GM19324 (cell line): ENCODE results near the gene C6orf58.

Experiments
- ATAC-seq: cut with Tn5 transposase; IDR thresholded peaks from one replicate; pipeline ENCODE4 v1.9.1; 2021; ENCODE audit warnings: mild to moderate bottlenecking, moderate library complexity; ENCODE audit not compliant: unreplicated experiment, low FRiP score

The C6orf58 gene

DNA sequence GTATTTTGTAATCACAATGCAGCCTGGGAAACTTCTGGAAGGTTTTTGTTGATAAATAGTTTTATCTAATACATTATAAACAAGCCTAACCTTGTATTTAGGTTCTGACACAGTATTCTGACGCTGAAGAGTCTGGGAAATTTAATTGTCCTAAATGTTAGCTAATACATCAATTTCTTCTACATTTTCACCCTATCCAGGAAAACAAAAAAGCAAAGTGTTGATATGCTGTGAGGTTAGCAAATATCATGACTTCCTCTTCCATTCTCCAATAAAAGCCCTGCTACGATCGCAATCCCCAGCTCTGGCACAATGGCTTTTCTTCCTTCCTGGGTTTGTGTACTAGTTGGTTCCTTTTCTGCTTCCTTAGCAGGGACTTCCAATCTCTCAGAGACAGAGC, at the start of gene C6orf58:
Gene C6orf58, plus strand, starts transcription at position 301 of the 400 bp plus-strand sequence. Its CDS starts 12 bp downstream, at position 313.
- no peak for ATAC-seq

DNA sequence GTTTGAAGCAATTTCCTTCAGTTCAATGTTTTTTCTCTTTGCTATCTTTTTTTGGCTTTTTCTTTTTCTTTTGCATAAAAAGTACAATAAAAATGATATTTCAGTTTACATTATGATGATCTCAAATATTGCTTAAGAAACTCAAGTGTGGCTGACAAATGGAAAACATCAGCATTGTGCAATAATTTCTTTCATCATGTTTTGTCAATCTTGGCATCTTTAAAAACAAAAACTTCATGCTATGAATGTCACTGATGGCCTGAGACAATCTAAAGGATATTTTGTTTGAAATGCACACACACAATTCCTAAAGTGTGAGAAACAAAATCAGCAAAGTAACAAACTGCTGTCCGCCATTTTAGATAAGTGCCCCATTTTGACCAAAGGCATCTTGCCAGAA, 44.0 kb upstream of the C6orf58 start:
- ATAC-seq, result no peak

DNA sequence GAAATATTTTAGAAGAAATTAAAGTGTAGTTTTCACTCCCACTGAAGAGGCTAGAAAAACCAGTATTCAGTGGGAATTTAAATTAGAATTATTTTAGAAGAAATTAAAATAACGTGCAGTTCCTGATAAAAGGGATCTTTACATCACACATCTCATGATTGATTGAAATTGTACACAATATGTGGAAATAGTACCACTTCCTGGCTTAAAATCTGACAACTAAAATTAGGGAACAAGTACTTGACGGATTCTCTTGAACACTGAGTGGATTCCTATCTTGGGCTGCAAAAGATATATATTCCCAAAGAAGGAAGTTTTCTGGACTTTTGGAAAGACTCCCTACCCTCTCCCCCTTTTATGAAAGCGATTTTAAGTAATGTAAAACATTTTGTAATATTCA, 43.2 kb upstream of the C6orf58 start:
- no peak for ATAC-seq

DNA sequence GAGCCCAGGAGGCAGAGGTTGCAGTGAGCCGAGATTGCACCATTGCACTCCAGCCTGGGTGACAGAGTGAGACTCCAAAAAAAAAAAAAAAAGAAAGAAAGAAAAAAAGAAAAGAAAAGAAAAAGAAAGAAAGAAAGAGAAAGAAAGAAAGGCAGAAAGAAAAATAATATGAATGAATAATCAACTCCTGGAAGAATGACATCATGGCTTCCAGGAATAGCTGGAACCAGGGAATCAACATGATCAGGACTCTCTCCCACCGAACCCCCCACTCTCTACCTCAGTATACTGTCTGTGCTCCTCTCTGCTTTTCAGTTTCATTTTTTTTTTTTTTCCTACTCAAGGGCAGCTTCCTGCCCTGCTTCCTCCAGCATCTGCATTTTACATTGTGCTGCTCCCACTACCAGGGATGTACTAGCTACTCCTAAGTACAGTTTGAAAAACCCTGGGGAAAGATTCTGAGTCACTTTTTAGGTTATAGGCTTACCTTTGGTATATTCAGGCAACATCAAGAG, 38.2 kb upstream of the C6orf58 start:
- ATAC-seq, result no peak

DNA sequence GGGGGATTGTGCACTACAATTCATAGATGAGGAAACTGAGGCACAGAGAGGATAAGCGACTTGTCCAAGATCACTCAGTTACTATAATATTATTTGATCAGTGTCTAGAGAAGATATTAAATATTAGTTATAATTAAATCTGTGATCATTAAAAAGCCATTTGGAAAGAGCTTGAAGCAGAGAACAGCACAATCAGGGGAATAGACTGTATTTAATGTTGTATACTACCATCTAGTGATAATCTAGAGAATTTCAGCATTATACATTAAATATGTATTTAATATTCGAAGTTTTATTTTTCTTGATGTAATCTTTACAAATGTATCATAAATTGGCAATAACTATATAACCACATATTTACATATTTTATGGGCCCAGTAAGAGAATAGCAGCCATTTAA, 37.7 kb upstream of the C6orf58 start:
- no peak for ATAC-seq

DNA sequence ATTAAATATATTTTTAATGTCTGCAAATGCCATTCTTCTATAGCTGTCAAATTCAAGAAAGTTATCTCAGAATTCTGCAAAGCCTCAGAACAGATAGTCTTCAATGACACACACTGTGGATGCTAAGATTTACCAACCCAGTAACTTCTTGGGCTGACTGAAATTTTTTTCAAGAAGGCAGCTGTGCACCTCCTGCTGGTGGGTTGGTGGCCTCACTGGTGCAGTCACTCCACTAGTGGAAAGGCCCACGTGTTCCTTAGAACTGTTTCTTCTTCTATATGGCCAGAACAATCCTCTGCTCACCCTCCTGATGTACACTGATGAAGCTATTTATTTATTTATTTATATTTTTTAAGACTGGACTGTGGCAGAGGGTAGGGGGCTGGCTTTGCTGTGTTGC, 29.8 kb upstream of the C6orf58 start:
- no peak for ATAC-seq

DNA sequence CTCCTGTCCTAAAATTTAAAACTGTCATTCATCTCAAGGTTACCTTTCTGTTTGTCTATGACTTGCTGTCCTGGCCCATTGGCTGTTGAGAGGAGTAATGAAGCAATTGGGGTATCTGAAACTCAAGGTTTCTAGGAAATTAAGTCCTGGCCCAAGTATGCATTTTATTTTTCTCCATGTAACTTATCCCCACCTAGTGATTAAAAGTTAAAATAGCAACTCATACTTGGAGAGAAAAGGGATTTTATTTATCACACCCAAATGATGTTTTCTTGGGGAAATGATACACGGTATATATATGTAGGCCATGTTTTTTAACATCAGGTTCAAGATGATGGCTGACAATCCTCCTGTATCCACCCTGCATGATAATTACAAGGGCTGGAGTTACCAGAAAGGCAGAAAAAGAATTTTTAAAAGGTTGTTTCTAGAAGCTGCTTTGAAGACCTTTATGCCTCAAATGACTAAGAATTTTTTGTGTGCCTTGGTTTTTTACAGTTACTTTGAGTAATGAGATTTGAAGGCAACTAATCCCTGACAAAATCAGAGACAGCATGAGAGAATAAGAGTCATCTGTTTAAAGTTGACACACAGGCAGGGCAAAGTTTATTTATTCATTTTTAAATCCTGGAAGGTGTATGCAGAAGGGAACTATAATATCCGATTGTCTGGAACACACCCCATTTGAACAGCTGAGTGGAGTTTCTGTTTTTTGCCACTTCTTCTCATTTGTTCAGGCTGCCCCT, 28.9 kb upstream of the C6orf58 start:
- ATAC-seq, result no peak

DNA sequence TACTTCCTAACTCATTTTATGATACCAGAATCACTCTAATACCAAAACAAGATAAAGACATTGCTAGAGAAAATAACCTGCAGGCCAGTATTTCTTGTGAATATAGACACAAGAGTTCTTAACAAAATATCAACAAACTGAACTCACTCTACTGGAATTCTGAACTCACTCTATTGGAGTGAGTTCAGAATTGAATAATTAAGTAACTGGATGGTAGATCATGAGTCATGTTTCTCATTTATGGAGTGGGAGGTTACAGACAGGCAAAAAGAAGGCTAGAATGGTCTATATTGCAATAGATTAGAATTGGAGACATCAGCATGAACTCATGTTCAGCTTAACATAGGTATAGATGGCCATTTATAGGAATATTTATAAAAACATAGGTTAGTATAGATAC, 26.6 kb upstream of the C6orf58 start:
- no peak for ATAC-seq

DNA sequence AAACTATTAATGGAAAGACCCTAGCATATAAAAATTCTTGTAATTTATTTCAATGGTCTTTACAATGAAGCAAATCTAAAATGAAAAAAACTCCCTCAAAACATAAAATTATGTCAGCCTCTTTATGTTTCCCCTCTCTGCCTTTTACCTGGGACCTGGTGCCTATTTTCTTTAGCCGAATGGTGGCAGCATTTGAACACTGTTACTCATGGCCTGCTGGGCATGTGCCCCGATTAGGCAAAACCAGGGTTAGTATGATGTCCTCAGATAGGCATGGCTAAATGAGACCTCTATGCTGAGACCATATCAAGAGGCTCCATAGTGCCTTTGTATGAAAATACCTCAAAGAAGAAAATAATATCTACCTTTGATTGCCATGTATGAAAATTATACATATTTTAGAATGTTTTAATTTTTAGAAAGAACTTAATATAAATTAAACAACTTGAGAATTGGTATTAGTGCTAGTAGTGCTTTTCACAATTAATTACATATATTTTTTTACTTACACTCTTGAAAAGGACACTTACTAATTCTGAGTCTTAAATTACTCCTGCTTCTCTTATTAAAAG, 22.5 kb upstream of the C6orf58 start:
- no peak for ATAC-seq

DNA sequence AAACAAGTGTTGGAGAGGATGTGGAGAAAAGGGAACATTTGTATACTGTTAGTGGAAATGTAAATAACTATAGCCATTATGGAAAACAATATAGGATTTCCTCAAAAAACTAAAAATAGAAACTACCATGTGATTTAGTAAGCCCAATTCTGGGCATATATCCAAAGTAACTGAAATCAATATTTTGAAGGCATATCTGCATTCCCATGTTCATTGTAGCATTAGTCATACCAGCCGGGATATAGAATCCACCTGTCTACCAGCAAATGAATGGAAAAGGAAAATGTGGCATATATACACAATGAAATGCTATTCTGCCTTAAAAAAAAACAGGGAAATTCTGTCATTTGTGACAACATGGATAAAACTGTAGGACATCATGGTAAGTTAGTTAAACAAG, 15.3 kb upstream of the C6orf58 start:
- no peak for ATAC-seq

DNA sequence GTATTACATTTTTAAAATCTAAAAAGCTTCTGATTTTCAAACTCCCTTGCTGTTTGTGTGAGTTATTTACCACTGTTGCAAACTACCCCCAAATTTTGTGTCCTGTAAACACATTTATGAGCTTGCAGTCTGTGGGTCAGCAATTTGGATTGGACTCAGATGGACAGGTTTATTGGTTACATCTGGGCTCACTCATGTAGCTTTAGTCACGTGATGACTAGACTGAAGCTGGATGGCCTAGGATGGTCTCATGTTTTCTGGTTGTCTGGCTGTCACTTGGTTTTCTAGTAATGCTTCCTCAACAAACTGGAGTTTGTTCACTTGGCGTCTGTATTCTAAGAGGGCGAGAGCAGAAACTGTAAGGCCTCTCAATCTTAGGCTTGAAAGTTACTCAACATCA, 12.2 kb upstream of the C6orf58 start:
- ATAC-seq, result no peak

DNA sequence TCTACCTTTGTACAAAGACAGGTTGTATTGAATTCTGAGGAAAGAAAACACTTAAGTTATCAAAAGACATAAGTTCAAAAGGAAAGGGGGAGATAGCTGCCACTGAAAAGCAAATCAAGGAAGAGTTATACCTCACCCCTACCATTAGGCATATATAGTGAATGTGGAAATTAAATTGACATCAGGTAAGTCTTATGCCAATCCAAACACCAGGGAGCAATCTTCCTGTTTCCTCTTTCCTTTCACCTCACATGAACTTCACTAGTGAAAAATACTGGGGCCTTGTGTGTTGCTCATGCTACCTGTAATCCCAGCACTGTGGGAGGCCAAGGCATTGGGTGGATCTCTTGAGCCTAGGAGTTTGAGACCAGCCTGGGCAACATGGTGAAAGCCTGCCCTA, 10.9 kb upstream of the C6orf58 start:
- no peak for ATAC-seq

DNA sequence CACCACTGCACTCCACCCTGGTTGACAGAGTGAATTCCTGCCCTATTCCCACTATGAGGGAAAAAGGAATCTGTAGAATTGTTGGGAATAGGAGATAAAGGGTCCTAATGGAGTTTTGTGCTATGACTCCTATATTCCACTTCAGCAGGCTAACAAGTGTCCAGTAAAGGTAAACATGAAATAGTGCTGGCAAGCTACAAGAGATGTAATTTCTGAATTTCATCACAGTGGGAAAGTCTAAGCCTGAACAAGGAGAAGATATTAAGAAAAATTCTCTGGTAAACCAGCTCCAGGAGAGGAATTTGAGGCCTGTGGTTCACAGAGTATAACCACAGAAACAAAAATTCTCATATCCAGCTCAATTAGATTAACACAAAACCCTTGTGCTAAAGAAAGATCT, 10.3 kb upstream of the C6orf58 start:
- ATAC-seq, result no peak

DNA sequence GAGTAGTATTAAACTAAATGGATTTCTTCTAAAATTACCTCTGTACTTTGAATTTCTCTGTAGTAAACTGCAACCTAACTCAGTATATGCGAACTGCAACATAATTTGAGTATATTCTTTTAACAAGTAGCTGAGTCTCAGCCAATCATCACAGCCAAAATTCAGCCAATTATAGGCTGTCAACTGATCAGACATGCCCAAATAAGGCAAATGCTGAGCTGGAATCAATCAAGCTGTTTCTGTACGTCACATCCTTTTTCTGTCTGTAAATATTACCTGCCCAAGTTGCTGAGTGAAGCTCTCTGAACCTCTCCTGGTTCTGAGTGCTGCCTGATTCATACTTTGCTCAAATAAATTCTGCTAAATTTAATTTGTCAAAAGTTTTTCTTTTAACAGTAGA, 9.5 kb upstream of the C6orf58 start:
- no peak for ATAC-seq

DNA sequence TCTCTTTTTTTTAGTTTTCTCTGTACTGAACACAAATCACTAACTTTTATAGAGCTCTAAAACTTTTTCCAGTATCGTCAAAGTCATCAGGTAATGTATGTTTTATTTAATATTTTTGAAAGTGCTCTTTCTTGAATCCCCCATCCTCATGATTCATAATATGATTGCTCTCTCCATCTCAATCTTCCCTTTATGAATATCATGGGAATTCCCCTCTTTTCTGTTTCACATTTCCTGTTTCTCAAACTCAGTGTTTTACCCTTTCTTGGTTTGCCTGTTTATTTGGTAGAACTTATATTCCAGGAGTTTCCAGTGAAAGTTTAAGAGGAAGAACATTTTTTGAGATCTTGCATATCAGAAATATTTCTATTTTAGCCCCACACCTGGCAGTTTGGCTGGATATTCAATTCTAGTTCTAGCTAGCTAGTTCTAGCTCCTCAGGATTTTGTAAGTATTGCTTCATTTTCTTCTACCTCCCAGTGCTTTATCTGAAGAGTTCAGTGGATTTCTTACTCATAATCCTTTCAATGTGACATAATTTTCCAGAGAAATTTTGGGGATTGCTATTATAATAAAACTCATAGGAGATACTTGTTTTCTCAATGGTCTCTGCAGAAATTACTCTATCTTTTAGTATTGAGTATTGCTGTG, 6.1 kb upstream of the C6orf58 start:
- no peak for ATAC-seq

DNA sequence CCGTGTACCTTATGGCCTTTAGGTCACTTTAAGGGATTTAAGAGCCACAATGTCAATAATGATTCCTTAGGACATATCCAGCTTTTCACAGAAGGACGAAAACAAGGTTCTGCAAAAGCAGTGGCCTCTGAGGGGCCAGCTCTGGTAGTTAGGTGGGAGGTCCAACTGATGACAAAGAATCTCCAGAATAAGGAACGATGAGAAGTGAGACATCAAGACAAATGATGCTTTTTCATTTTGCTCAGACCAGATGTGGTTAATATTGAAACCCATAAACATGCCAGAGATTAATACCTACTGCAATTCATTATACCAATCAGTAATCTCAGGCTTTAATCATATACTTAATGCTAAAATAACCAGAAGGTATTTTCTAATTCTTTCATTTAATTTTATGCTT, 1.9 kb downstream of the C6orf58 start:
- ATAC-seq, result no peak

DNA sequence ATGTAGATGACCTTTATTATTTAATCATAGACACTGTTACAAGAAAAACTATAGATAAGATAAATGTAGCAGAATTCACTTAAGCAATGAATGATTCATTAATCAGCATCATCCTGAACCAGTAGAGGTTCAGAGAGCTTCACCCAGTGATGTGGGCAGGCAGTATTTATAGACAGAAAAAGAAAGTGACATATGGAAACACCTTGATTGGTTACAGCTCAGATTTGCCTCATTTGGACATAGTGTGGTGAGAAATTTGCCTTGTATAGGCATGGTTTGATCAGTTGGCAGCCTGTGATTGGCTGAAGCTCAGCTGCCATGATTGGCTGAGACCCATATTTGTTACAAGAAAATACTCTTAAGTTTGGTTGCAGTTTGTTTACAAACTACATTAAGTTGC, 4.6 kb downstream of the C6orf58 start:
- no peak for ATAC-seq

DNA sequence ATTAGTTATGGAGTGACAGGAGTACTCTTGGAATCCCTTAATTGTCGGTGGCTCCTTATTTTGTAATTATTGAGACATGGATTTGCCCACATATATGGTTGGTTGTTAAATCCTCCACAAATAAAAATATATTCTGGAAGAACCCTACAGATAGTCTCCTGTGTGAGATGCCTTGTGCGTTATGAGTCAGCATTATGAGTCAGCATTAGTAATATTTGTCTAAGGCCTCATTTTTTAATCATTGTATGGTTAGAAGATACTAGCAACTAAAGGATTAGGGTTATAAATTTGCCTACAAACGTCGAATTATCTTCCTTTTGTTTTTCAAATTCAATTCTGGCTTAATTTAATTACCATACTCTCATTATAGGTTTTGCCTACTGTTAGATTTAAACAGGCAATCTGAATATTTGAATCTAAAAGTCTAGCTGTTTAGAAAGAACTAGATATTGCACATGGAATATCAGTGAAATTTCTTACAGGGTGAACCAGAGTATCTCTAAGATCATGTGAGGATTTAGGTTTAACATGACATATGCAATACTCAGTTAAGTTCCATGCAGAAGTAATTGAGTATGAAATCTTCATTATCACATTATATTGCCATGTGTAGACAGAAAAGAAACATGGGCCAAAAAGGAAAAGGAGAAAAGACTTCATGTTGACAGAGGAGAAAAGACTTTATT, 5.9 kb downstream of the C6orf58 start:
- ATAC-seq, result no peak

DNA sequence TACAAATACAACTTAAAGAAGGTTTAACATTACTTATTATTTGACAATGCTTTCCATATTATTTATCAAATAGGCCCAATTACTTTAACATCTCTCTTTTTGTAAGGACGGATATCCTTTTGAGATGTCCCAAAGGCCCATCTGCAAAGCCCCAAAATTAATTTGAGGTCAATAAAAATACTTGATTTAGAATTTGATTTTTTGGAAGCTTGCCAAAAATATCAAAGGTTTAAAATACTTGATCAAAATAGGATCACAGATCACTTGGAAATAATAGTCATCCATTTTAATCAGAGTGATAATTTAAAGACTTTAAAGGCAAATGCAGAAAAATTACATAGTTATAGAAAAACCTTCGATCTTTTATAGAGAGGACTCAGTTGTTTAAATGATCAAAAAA, 8.1 kb downstream of the C6orf58 start:
- no peak for ATAC-seq

DNA sequence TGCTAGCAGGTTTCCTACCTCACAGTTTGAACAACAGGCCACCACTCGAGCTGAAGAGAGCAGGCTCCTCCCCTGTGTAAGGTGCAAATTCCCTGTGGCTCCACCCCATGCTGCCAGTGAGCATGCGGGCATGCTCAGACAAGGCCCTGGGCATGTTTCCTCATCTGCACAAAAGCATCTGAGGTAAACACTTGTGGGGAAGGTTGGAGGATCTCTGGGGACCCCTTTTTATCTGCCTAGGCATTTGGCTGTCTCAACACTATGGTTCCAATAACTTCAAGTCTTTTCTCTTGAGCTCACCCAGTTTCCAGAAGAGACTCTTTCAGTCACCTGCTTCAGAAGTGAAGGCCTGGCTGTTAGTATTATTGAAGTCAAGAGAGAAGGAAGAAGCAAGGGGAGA, 9.4 kb downstream of the C6orf58 start:
- ATAC-seq, result no peak

DNA sequence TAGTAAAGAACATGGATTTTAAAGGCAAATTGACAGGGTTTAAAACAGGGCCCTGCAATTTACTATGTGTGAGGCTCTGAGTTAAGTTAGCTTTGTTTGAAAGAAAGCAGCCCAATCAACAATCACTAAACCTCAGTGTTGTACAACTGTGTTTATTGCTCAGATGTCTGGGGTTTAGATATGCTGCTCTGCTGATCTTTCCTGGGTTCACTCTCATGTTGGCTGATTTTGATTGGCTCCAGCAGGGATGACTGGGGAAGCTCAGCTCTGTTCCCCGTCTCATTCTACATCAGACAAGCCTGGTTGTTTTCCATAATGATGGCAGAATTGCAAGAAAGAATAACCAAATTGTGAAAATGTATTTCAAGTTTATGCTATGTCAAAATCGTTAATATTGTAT, 10.9 kb downstream of the C6orf58 start:
- no peak for ATAC-seq
